HG03095 (cell line): ENCODE measurements around the gene GULP1.

Experiments
- ATAC-seq: cut with Tn5 transposase; IDR thresholded peaks from one replicate; pipeline ENCODE4 v1.9.1; 2021; ENCODE audit warnings: moderate library complexity; ENCODE audit not compliant: unreplicated experiment

The GULP1 gene

GRCh38 chr2:188414869-188415753, 123.4 kb downstream of the GULP1 start:
- no peak for ATAC-seq

- ATAC-seq = peak; percentile 49
Measured at GRCh38 chr2:188415754-188416083, 124.0 kb downstream of the GULP1 start.

GRCh38 chr2:188416367-188416766, 124.7 kb downstream of the GULP1 start:
- ATAC-seq = no peak

GRCh38 chr2:188422726-188423125, 131.1 kb downstream of the GULP1 start:
- ATAC-seq = no peak

- ATAC-seq = no peak
Measured at GRCh38 chr2:188425266-188425665, 133.6 kb downstream of the GULP1 start.

GRCh38 chr2:188426121-188426520, 134.4 kb downstream of the GULP1 start:
- no peak for ATAC-seq

- no peak for ATAC-seq
Measured at GRCh38 chr2:188430705-188431104, 139.0 kb downstream of the GULP1 start.

GRCh38 chr2:188434018-188434417, 142.3 kb downstream of the GULP1 start:
- ATAC-seq = no peak

GRCh38 chr2:188435115-188435514, 143.4 kb downstream of the GULP1 start:
- ATAC-seq = no peak

GRCh38 chr2:188437537-188437936, 145.9 kb downstream of the GULP1 start:
- no peak for ATAC-seq

GRCh38 chr2:188439986-188440385, 148.3 kb downstream of the GULP1 start:
- no peak for ATAC-seq

GRCh38 chr2:188440849-188441248, 149.2 kb downstream of the GULP1 start:
- ATAC-seq = no peak

GRCh38 chr2:188441288-188441947, 149.7 kb downstream of the GULP1 start:
- ATAC-seq = no peak

GRCh38 chr2:188443207-188443606, 151.5 kb downstream of the GULP1 start:
- no peak for ATAC-seq

GRCh38 chr2:188444106-188444835, 152.6 kb downstream of the GULP1 start:
- no peak for ATAC-seq

- ATAC-seq = no peak
Measured at GRCh38 chr2:188449561-188449960, 157.9 kb downstream of the GULP1 start.

GRCh38 chr2:188449971-188450370, 158.3 kb downstream of the GULP1 start:
- ATAC-seq = no peak

GRCh38 chr2:188450732-188451483, 159.2 kb downstream of the GULP1 start:
- ATAC-seq = no peak

GRCh38 chr2:188452084-188452483, 160.4 kb downstream of the GULP1 start:
- no peak for ATAC-seq

GRCh38 chr2:188456114-188456909, 164.6 kb downstream of the GULP1 start:
- no peak for ATAC-seq
